Stimulated activated CD8-positive, alpha-beta memory T cell treated with anti-CD3 and anti-CD28 coated beads, Interleukin-15, amount 100 ng/mL, for 24 hours (primary cell): ENCODE data around the gene TMEM131.

ENCODE experiments used
- DNase-seq: peaks from one replicate; pipeline ENCODE4 v3.0.0-alpha.2; 2020; ENCODE audit warnings: low read depth

The TMEM131 gene

DNA sequence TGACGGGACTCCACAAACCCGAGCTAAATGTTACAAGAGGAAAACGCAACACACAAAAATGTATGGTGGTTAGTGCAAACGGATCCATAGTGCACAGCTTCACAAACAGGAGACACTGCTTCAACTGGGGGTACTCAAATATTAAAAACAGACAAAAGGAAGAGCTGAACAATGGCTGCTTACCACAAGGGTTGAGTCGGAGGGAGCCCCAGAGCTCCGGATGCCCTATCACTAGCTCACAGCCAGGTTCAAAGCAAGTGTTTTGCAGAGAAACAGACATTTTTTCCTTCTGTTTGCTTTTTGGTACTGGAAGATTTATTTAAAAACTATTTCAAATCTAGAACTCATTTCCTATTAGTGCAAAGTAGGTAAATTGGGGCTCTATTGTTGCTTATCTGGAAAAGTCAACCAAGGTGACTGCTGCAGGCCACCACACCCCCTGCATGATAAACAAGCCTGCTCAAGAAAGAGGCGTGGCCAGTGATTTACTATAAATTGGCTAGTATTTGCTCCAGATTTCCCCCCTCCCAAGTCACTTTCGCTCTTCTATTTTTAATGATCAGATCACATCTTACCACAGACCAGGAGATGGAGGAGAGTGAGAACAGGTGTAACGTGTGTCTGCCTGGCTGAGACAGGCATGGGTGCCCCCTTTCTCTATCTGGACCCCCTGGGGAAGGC, 235.9 kb downstream of the TMEM131 start:
- no peak for DNase-seq

DNA sequence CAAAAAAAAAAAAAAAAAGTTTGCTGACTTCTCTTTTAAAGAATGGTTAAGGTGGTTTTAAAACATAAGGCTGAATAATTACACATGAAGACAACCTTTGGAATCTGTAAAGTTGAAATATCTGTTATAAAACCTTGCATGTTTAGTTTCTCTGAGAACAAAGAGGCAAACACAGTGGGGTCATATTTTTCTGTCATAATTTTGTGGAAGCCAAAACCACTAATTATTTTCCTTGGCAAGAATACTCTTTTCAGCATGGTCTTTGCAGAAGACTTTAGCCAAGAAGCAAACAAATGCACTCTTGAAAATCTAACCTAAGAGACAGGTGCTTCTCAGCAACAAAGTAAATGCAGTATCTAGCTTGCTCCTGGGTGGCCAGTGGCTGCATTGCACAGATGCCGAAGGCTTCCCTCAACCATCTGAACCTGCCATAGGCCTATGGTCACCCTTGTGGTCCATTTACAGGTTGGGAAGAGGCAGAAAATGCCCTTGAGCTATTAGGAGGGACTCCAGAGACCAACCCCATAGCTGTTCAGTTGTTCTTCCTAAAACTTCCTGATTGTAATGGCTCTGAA, 237.5 kb downstream of the TMEM131 start:
- DNase-seq = no peak

DNA sequence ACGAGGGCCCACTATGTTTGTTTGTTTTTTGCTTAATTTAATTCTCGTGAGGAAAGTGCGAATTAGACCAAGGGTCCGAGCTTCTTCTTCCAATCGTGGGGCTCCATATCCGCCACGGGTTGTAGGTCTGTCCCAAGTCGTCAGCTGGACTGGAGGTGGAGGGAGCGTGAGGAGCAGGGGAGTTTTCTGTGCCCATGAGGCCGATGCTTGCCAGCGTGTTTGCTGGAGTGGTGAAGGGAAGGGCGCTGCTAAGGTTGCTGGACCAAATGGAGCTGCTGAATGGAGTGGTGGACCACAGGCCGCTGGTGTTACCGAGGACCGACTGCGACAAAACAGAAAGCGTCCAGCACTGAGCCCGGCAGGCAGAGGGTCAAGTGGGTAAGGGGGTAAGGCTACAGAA, 238.7 kb downstream of the TMEM131 start:
- DNase-seq = no peak

DNA sequence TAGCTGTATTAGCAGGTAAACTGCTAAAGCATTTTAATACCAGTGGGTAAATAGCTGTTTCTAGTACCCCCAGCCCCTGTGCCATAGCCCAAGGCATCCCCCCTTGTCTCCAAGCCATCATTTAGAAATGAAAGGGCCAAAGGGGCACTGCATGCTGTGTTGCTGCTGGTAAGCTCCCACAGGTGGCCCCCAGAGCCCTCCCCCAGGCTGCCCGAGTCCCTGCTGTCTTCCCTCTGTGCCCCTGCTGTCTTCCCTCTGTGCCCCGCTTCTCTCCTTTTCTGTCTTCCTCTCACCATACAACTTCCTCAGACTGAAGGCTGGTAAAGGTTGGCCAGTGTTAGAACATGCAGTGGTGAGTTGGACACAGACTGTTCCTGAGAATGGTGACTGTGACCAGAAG, 240.3 kb downstream of the TMEM131 start:
- no peak for DNase-seq

DNA sequence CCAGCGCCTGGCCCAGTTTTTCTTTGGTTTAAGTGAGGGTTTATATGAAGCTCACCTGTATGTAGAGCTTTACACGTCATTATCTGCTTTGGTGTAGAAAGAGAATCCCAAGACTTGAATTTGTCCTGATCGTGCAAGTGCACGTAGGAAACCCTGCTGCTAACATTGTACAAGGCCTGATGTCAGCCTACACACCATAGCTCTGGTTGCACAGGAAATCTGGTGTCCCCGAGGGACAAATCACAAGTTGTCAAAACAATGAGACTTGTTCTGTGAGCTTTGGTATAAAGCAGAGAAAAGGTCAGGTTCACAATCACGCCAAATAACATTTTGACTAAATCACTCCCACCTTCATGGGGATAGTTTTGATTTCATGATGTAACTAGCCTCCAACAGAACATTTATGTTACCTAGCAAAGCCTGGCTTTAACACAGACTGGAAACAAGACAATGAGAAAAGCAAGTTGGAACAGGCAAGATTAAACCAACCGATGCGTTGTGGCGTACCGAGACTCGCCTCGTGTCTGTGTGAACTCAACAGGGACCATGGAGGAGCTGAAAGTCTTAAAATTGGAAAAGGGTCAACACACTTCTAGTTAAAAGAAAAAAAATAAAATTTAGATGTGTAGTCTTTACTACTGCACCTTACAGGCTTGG, 240.9 kb downstream of the TMEM131 start:
- DNase-seq = no peak

DNA sequence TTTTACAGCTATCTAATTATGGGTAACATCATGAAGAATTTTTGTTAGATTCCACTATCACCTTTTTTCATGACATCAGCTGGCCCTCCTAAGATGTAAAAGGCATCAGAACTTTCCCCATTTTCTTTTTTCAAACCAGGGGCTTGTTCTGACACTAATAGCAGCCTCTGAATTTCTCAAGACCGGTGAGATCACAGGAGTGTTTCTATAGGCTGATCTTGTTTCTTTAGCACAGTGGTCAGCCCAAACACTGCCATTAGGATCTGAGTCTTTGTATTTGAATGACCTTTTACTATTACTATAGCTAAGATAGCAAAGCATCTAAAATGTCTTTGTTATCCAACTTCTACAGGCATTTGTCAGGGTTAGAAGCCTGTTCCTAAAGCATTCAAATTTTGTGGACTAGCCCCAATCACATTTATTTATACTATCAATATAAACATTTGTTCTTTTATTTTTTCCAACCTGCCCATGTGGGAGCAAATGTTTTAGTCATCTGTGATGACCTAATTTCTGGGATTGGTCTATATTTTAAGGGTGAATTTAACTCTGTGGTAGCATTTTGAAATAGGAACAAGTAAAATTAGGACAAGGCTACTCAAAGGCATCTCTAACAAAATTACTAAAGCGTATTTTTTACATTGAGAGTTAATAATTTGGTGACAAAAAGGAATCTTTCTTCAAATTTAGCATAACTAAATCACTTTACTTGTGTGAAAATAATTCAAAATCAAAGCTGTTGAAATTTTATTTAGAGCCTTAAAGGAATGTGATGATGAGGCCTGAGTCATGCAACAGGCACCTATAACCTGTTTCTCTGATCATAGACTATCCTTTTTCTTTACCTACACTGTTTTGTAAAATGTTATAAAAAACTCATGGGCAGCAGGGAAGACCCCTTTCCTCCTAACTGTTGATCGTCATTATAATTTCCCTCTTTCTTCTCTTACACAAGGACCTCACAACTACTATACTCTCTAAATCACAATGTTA, 243.1 kb downstream of the TMEM131 start:
- DNase-seq = no peak

DNA sequence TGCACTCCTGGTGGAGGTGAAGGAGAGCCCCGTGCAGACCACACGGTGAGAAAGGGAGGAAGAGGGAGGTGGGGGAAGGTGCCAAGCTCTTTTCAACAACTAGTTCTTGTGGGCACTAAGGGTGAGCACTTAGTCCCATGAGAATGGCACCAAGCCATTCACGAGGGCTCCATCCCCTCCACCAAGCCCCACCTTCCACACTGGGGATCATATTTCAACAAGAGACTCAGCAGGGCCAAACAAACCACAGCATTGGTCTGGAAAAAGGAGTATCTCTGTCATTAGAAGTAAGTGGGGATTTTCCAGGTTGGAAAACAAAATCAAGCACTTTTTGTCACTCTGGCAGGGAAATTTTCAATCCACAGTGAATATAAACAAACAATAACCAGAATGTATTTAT, 244.0 kb downstream of the TMEM131 start:
- no peak for DNase-seq

DNA sequence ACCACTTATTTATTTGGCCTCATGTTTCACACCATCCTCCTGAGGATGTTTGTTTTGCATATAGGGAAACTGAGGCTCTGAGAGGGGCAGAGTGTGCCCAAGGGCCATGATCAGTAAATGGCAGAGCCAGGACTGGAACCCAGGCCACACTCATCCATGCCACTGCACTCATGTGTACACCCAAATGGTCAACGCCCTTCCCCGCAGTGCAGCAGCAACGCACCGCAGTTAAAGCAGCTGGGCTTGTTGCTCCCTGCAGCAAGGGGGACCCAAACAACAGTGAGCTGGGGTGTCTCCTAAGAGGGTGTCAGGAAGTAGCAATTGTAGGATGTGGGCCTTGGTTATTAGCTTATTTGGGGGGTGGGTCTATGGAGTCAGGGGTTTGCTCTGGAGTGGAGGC, 245.7 kb downstream of the TMEM131 start:
- no peak for DNase-seq

DNA sequence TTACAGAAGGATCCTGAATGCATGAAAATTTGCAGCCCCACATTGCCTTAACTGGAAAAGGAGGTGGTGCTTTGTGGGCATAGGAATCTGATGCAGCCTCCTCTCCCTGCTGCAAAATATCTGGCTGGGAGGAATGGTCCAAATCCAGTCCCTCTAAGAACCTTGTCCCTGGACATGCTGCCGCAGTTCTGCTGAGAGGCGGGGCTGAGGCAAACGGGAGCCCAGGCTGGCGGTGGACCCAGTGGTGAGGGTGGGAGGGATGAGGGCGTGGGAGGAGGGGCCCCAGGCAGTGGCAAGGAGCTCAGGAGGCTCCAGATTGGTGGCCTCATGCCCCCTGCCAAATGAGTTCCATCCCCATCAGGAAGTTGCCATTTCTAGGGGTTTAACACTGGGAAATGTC, 246.2 kb downstream of the TMEM131 start:
- no peak for DNase-seq

DNA sequence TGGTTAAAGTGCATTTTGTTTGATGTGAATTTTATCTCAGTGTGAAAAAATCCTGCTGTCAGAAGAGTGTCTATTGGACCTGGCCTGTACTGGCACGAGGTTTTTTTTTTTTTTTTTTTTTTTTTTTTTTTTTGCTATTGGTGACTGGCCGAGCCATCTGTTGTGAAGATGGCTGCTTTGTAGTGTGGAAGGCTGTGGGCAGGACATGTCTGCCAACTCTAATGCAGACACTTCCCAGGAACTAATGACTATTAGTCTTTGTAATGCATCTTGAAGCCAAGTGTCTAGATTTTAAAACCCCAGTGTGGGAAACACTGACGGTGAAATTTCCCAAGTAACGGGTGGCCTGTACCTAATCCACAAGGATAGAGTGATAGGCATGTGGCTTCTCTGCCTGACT, 248.0 kb downstream of the TMEM131 start:
- DNase-seq = no peak

DNA sequence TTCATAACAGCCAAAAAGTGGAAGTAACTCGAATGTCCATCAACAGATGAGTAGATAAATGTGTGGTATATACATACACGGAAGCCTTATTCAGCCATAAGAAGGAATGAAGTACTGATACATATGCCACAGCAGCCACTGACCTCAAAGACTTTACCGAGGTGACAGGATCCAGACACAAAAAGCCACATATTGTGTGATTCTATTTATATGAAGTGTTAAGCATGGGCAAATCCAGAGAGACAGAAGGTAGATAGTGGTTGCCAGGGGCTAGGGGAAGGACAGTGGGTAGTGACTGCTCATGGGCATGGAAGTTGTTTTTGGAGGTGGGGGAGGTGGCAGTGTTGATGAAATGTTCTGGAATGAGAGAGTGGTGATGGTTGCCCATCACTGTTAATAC, 248.5 kb downstream of the TMEM131 start:
- DNase-seq = no peak

DNA sequence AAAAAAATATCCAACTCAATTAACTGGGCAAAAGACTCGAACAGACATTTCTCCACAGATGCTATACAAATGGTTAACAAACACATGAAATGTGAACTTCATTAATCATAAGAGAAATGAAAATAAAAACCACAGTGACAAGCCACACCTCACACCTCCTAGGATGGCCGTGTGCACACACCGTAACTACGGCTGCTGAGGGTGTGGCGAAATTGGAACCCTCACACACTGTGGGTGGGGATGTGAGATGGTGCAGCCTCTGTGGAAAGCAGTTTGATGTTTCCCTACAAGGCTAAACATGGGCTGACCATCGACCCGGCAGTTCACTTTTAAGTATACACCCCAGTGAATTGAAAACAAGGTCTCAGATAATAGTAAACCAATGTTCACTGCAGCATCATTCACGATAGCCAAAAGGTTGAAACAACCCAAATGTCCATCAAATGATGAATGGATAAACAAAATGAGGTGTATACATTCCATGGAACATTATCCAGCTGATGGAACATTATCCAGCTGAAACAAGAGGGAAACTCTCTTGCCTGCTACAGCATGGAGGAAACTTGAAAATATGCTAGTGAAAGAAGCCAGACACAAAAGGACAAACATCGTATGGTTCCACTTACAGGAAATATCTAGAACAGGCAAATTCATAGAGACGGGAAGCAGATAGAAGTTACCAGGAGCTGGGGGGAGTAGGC, 250.1 kb downstream of the TMEM131 start:
- DNase-seq = no peak

DNA sequence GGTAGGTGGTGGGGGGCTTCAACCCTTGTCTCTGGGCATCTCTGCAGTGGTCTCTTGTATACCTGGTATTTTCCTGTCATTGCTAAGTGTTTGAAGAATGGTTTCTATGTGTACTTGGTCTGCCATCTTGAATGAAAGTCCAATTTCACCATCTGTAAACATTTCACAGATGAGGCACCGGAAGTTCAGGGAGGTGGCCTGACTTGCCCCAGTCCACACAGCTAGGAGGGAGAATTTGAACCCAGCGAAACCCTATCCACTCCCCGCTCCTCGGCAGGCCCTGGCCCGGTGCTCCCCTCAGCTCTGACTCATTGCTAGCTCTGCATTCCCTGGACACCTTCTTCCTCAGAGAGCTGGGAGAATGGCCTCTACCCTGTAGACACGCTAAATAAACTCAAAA, 251.8 kb downstream of the TMEM131 start:
- no peak for DNase-seq

DNA sequence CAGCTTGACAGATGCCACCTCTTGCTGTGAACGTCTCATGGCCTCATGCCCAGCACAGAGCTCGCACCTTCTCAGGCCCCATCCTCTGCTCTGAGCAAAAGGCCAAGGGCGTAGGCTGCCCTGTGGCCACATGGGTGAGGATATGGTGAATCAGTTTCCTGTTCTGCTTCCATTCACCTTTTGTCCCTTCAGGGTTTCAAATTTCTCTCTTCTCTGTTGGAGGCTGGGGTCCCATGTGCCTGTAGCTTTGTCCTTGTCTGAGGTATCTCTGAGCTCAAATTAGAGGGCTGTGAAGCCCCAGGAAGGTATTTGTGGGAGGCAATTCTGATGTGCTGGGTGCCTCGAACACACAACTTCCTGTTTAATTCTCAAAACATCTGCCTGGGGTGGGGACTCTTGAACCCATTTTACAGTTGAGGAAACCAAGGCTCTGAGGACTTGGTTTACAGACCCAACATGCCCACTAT, 253.3 kb downstream of the TMEM131 start:
- DNase-seq = no peak

DNA sequence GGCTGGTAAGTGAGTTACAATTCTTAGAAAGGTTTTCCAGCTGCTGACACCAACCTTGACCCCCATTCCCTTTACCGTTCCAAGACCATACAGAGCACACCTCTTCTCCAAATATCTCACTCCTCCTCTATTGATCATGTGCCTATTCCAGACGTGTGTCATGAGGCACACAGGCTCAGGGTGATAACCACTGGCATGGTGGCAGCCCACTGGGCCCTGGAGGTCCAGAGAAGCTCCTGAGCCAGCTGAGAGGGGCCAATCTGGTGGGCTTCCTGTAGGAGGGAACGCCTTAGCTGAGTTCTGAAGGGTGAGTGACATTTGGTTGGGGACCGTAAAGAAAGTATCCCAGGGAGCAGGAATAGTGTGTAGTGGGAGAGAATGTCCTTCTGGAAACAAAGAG, 254.1 kb downstream of the TMEM131 start:
- DNase-seq = no peak

DNA sequence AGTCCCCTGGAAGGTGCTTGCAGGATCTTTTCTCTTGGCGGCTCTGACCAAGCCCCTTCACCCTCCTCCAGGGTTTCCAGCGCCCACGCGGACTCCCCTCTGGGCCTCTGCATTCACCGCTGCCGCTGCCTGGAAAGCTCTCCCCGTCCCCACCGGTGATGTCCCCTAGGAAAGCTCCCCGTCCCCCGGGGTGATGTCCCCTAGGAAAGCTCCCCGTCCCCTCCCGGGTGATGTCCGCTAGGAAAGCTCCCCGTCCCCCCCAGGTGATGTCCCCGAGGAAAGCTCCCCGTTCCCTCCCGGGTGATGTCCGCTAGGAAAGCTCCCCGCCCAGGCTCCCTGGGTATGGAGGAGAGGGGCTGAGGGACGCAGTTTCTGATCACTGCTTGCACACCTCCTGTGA, 254.5 kb downstream of the TMEM131 start:
- no peak for DNase-seq

DNA sequence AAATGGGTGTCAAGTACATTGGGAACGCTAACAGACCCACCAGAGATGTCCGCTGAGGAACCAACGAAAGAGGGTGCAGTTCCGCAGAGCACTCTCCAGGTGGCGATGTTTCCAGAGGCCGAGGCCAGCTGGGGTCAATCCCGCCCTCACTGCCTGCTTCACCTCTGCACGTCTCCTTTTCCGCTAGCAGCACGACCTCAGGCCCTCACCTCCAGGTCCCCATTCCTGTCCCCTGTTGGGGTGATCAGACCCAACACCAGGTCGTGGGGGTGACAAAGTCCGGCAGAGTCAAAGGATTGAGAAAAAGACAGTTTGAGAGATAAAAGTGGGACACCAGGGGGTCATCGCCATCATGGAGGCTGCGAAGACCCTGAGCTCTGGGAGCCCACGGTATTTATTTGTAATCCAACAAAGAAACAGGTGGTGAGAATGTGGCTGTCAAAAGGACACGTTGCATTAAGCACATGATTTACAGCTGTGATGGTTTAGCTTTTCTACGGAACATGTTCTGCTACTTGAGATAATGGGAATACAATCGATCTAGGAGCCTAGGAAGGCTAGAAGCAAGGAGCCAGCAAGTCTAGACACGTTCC, 255.1 kb downstream of the TMEM131 start:
- no peak for DNase-seq

DNA sequence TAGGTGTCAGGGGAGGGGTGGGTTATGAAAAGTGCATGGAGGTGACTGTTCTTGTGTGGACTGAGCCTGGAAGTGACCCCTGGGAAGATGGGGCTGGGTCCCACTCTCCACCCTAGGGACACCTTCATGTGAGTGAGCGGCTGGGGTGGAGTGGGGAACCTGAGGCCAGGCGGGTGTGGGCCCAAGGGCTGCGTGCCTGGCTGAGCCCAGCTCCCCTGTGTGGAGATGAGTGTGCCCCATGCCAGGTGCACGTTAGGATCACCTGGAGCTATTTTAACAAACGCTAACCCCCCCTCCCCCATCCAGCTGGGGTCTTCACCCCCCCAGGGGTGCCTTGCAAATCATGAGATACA, 255.9 kb downstream of the TMEM131 start:
- DNase-seq = no peak

DNA sequence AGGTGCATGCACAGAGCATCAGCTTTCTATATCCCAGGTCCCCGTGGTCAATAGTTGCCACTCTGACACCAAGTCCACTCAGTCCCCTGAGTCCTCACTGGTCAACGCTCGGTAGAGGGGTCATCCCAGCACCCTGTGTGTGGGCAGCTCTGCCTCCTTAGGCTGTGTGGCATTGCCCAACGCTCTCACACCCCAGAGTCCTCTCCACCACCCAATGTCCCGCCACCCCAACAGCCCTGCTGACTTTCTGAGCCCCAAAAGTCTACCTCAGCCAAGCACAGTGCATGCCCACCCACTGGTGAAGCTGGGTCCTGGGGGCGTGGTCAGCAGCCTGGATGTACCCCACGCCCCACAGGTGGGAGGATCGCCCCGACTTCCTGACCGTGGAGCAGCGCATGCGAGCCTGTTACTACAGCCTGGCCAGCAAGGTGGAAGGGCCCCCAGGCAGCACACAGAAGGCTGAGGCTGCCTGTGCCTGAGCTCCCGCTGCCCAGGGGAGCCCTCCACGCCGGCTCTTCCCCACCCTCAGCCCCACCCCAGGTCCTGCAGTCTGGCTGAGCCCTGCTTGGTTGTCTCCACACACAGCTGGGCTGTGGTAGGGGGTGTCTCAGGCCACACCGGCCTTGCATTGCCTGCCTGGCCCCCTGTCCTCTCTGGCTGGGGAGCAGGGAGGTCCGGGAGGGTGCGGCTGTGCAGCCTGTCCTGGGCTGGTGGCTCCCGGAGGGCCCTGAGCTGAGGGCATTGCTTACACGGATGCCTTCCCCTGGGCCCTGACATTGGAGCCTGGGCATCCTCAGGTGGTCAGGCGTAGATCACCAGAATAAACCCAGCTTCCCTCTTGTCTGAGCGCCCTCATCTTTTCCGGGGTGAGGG, 256.5 kb downstream of the TMEM131 start:
- no peak for DNase-seq
